22Rv1 (cell line): ENCODE data around the gene TENT5C.

ENCODE experiments used
- H3K27ac ChIP-seq: fragments of 450-650 bp; 2 replicates; pipeline ENCODE4 v1.5.1; 2017
- ZFX ChIP-seq: fragments of 450-650 bp; IDR thresholded peaks from 2 replicates; pipeline ENCODE4 v1.6.1; 2017; ENCODE audit warnings: antibody characterized with exemption, borderline replicate concordance
- TF ChIP-seq, protein P1 (sequence below): fragments of 450-650 bp; IDR thresholded peaks from 2 replicates; pipeline ENCODE4 v1.5.1; 2017; ENCODE audit warnings: mild to moderate bottlenecking

TENT5C gene

GRCh38 chr1:117561551-117561950 is 44.3 kb upstream of the TENT5C start:
- TF ChIP-seq ZFX = no peak
- TF ChIP-seq, protein P1, sequence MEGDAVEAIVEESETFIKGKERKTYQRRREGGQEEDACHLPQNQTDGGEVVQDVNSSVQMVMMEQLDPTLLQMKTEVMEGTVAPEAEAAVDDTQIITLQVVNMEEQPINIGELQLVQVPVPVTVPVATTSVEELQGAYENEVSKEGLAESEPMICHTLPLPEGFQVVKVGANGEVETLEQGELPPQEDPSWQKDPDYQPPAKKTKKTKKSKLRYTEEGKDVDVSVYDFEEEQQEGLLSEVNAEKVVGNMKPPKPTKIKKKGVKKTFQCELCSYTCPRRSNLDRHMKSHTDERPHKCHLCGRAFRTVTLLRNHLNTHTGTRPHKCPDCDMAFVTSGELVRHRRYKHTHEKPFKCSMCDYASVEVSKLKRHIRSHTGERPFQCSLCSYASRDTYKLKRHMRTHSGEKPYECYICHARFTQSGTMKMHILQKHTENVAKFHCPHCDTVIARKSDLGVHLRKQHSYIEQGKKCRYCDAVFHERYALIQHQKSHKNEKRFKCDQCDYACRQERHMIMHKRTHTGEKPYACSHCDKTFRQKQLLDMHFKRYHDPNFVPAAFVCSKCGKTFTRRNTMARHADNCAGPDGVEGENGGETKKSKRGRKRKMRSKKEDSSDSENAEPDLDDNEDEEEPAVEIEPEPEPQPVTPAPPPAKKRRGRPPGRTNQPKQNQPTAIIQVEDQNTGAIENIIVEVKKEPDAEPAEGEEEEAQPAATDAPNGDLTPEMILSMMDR = no peak
- no peak overlapping the region for H3K27ac ChIP-seq

DNA sequence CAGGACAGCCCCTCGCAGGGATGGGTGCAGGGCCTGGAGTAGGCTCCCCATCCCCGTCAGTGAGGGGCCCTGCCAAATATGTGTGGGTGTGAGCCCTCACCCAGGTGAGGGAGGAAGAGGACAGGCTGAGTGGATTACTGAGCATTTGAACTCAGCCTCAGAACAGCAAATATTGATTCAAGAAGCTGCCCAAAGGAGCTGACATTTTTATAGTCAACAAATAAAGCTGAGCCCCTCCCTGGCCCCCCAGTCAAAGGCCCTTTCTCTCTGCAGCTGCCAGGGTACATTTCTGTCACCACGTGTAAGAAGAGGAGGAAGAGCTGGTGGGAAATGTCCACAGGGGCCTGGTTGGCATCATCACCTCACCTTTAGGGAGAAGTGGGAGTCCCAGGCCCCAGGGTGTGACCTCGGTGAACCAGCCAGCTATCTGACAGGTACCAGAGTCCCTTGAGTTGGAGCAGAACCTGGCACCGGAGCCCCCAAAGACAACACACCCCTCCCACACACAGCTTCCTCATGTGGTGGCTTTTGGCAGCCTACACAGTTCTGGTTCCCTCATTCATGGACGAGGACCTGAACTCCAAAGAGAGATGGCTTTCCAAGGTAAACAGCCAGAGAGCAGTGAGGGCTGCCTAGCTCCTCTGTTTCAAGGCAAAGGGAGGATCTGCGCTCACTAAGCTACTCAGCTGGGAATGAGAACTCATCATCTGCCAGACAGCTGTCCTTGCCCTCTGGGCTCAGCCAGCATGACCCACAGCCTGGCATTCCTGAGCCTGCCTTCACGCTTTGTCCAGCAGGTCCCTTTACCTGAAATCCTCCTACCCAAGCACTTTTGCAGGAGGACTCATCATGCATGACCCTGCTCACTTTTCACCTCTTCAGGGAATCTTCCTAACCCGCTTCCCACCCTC is 43.0 kb upstream of the TENT5C start:
- no peak for TF ChIP-seq ZFX
- TF ChIP-seq, protein P1 = no peak
- peak overlapping the region; percentile 50 for H3K27ac ChIP-seq

- TF ChIP-seq, protein P1 = no peak
- TF ChIP-seq ZFX = no peak
- peak overlapping the region; percentile 50; the same call in 1 of the 2 replicates for H3K27ac ChIP-seq
Observed at GRCh38 chr1:117563492-117563875, 42.4 kb upstream of the TENT5C start.

GRCh38 chr1:117564227-117565075 is 41.4 kb upstream of the TENT5C start:
- H3K27ac ChIP-seq = no peak overlapping the region
- TF ChIP-seq ZFX = no peak
- TF ChIP-seq, protein P1 = no peak

DNA sequence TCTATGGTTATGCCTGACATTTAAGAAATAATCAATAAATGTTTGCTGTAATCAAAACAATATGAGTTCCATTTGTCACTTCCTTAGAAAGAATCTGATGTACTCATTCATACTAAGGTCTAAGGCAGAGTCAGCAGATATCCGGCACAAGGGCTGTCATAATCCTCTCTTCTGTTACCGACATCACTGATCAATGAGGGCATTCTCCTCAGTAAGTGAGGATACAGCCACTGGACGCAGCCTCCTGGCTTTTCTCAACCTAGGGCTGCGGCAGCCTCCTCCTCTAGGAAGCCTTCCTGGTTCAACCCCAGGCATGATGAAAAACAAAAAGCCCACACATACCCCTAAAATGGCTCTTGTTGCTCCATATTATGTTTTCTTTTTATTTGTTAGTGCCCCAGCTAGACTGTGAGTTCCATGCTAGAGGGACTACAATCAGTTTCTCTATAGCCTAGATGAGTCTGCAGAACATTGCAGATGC is 40.7 kb upstream of the TENT5C start:
- H3K27ac ChIP-seq = no peak overlapping the region
- TF ChIP-seq, protein P1 = no peak

DNA sequence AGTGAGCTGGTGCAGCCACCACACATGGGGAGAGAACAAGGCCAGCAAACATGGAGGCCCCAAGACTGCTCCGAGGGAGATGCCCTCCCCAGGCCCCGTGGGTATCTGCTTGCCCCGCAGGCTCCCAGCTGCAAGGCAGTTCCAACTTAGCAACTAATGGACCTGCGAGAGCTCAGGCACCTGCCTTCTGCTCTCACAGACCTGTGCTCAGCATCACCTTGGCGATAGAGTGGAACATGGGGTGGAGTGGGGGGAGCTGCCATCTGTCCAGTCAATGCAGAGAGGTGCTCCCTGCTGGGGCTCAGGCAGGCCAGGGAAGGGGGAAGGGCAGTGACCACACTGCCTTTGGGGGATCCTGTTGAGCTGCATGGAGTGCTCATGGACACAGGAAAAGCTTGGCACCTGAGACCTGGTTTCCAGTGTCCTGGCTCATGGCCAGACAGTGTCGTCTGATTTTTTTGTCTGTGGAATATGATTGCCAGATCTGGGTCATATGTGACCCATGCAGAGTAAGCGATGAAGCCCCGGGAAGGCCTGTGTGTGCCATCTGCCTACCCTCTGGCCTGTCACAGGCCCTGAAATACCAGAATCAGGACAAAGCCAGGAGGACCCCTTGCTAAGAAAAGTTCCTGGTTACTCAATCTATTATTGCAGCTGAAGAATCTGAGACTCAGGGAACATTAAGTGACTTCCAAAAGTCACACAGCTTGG is 39.9 kb upstream of the TENT5C start:
- H3K27ac ChIP-seq = no peak overlapping the region
- TF ChIP-seq, protein P1 = no peak
- no peak for TF ChIP-seq ZFX
